CD14-positive monocyte (primary cell): ENCODE measurements around the gene TRHDE. TPM values are rescaled to one million over a fixed set of nuclear protein-coding genes. Genes with fewer than 3 reads are reported as not detected.
"Not testable (repeated sequence)": the region's sequence is repeated elsewhere in the genome, so short reads cannot be mapped to it uniquely, and the experiment has no call there.

ENCODE experiments used
- DNase-seq, 3 donors: peaks; one replicate each; pipeline ENCODE4 v3.0.0-alpha.2; 2011 to 2022
- H2AFZ ChIP-seq: 2 replicates; pipeline ENCODE4 v1.6.0; 2012; ENCODE audit warnings: mild to moderate bottlenecking, low read depth, low read length, inconsistent platforms; ENCODE audit not compliant: insufficient read depth, poor library complexity, severe bottlenecking
- H3K27ac ChIP-seq, 2 donors: 1 replicate in 1 of 2; 2 replicates in 1 of 2; pipeline ENCODE4 v1.5.1; 2012 to 2013; ENCODE audit warnings: low read length in 2 of 2, control low read depth in 1 of 2, inconsistent platforms in 1 of 2, low read depth in 1 of 2, mild to moderate bottlenecking in 1 of 2
- H3K27me3 ChIP-seq, 2 donors: one replicate each; pipeline versions ENCODE4 v1.6.0 to v1.6.1; 2011 to 2013; ENCODE audit warnings: low read length in 2 of 2; ENCODE audit not compliant: control insufficient read depth in 2 of 2, insufficient read depth in 2 of 2
- H3K36me3 ChIP-seq, 2 donors: replicated peaks in 1 of 2; 1 replicate in 1 of 2; 2 replicates in 1 of 2; pipeline versions ENCODE4 v1.5.1 to v1.6.1; 2012 to 2013; ENCODE audit warnings: low read length in 2 of 2, control low read depth in 1 of 2, inconsistent platforms in 1 of 2, mild to moderate bottlenecking in 1 of 2; ENCODE audit not compliant: insufficient read depth in 2 of 2, control insufficient read depth in 1 of 2
- H3K4me1 ChIP-seq, 2 donors: 1 replicate in 1 of 2; 2 replicates in 1 of 2; pipeline versions ENCODE4 v1.5.1 to v1.6.1; 2012 to 2013; ENCODE audit warnings: low read length in 2 of 2, control low read depth in 1 of 2, inconsistent platforms in 1 of 2, mild to moderate bottlenecking in 1 of 2, moderate library complexity in 1 of 2; ENCODE audit not compliant: insufficient read depth in 2 of 2, control insufficient read depth in 1 of 2
- H3K4me2 ChIP-seq: replicated peaks from 2 replicates; pipeline ENCODE3; 2012; ENCODE audit warnings: low read length, moderate library complexity, mild to moderate bottlenecking; ENCODE audit not compliant: poor library complexity, severe bottlenecking; ENCODE audit errors: extremely low read depth
- H3K4me3 ChIP-seq, 3 experiments: fragments of 200-600 bp in 1 of 3; sonication (generic) in 1 of 3; replicated peaks in 1 of 3; 1 replicate in 2 of 3; 2 replicates in 1 of 3; pipeline ENCODE4 v1.5.1; 2011 to 2013; ENCODE audit warnings: low read length in 3 of 3, mild to moderate bottlenecking in 3 of 3, control low read depth in 2 of 3, low read depth in 2 of 3, inconsistent platforms in 1 of 3, moderate library complexity in 1 of 3
- H3K79me2 ChIP-seq: 2 replicates; pipeline ENCODE4 v1.6.0; 2012; ENCODE audit warnings: mild to moderate bottlenecking, control low read depth, inconsistent platforms, low read length, moderate library complexity; ENCODE audit not compliant: insufficient read depth
- H3K9ac ChIP-seq: 2 replicates; pipeline ENCODE4 v1.6.0; 2017; ENCODE audit warnings: low read length, mild to moderate bottlenecking; ENCODE audit not compliant: insufficient read depth, poor library complexity, severe bottlenecking
- H3K9me3 ChIP-seq, 2 donors: replicated peaks in 1 of 2; 1 replicate in 1 of 2; 2 replicates in 1 of 2; pipeline versions ENCODE4 v1.5.1 to v1.6.1; 2012 to 2013; ENCODE audit warnings: low read length in 2 of 2, control low read depth in 1 of 2; ENCODE audit not compliant: control insufficient read depth in 1 of 2, insufficient read depth in 1 of 2
- H4K20me1 ChIP-seq: 2 replicates; pipeline ENCODE4 v1.6.0; 2012; ENCODE audit warnings: mild to moderate bottlenecking, low read length, control low read depth, moderate library complexity; ENCODE audit not compliant: insufficient read depth
- H3K27ac Mint-ChIP-seq, 7 donors: one replicate each; pipeline ENCODE4 v1.8.0; 2020; ENCODE audit warnings: mild to moderate bottlenecking in 7 of 7, mixed read lengths in 7 of 7, moderate library complexity in 6 of 7, inconsistent platforms in 2 of 7
- H3K27me3 Mint-ChIP-seq, 3 donors: one replicate each; pipeline ENCODE4 v1.8.0; 2021 to 2022; ENCODE audit warnings: low read depth in 3 of 3, mild to moderate bottlenecking in 3 of 3, mixed read lengths in 3 of 3, moderate library complexity in 3 of 3, inconsistent platforms in 1 of 3
- H3K36me3 Mint-ChIP-seq, 2 donors: one replicate each; pipeline ENCODE4 v1.8.0; 2020; ENCODE audit warnings: mixed read lengths in 2 of 2, inconsistent platforms in 1 of 2, mild to moderate bottlenecking in 1 of 2
- H3K4me1 Mint-ChIP-seq: one replicate; pipeline ENCODE4 v1.8.0; 2020; ENCODE audit warnings: mild to moderate bottlenecking, mixed read lengths
- H3K4me3 Mint-ChIP-seq, 2 donors: one replicate each; pipeline ENCODE4 v1.8.0; 2020; ENCODE audit warnings: mild to moderate bottlenecking in 2 of 2, mixed read lengths in 2 of 2, moderate library complexity in 1 of 2
- H3K9me3 Mint-ChIP-seq, 7 donors: one replicate each; pipeline ENCODE4 v1.8.0; 2020 to 2022; ENCODE audit warnings: mixed read lengths in 7 of 7, mild to moderate bottlenecking in 6 of 7, moderate library complexity in 6 of 7, inconsistent platforms in 2 of 7
- WGBS: methylation state at CpG from one replicate; pipeline ENCODE4 v1.1.5; 2013; ENCODE audit warnings: missing lambda C conversion rate; ENCODE audit not compliant: insufficient coverage; 5-methylcytosine and 5-hydroxymethylcytosine counted together
- intact Hi-C, 2 donors: fragments of 100-400 bp; cut with micrococcal nuclease; formaldehyde crosslinking; loops; one replicate each; pipeline versions ENCODE4 v1.15.0 to v1.15.1; 2023
- polyA plus RNA-seq, 3 donors: library from polyadenylated mRNA; depleted of rRNA in 1 of 3; unstranded in 2 of 3; stranded (reverse) in 1 of 3; fragments of 300-500 nt in 2 of 3; fragments of >200 nt in 1 of 3; fragmentation: Illumina TruSeq in 2 of 3; gene quantifications; 1 replicate in 2 of 3; 2 replicates in 1 of 3; pipeline ENCODE4 v1.2.3, GENCODE V29; 2012 to 2021
- TF ChIP-seq, protein P1 (sequence below): fragments of 200-600 bp; IDR thresholded peaks from one replicate; pipeline ENCODE4 v1.8.0; 2022; ENCODE audit warnings: antibody characterized with exemption, mild to moderate bottlenecking

TRHDE gene
- polyA plus RNA-seq, 3 donors, result not detected

DNA sequence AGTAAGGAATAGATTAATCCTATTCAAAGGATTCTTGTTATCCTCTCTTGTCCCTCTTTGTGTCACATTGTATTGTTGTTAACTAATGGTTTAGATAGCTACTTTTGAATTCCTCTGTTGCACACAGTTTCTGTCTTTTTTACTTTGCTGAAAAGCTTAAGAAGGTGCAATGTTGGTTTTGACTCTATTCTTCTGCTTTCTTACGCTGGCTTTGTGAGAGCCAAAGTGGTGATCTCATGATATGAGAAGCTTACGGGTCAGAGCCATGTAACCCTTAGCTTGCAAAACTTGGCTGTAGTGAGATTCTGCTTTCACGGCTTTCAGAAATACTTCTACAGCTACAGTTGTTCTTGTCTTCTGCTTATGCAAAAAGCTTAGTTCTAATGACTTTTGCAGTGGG lies 239.7 kb downstream of the TRHDE start:
- no peak for DNase-seq
- intact Hi-C loops, result no loop called here

DNA sequence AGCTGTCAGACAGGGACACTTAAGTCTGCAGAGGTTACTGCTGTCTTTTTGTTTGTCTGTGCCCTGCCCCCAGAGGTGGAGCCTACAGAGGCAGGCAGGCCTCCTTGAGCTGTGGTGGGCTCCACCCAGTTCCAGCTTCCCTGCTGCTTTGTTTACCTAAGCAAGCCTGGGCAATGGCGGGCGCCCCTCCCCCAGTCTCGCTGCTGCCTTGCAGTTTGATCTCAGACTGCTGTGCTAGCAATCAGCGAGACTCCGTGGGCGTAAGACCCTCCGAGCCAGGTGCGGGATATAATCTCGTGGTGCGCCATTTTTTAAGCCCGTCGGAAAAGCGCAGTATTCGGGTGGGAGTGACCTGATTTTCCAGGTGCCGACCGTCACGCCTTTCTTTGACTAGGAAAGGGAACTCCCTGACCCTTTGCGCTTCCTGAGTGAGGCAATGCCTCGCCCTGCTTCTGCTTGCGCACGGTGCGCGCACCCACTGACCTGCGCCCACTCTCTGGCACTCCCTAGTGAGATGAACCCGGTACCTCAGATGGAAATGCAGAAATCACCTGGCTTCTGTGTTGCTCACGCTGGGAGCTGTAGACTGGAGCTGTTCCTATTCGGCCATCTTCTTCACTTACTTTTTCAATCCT lies 248.0 kb downstream of the TRHDE start:
- not testable (repeated sequence) for DNase-seq, H3K36me3 ChIP-seq

More for the DNA sequence above, 239.7 kb downstream of the TRHDE start:
- Histone ChIP-seq H3K4me2 (no peak overlapping the region), H3K4me1 (no peaks in the 10 kb centered on the region), H3K36me3 (no peaks in the 10 kb centered on the region), H3K4me3 (no peak overlapping the region), H3K9ac (no peak overlapping the region), H3K27ac (no peak overlapping the region), H3K27me3 (no peaks in the 10 kb centered on the region), H3K9me3 (peaks cover 0 to 7% of the 10 kb centered on the region in 2 donors), H2AFZ (no peak overlapping the region), H4K20me1 (no peaks in the 10 kb centered on the region), H3K79me2 (no peaks in the 10 kb centered on the region)
- TF ChIP-seq, protein P1, sequence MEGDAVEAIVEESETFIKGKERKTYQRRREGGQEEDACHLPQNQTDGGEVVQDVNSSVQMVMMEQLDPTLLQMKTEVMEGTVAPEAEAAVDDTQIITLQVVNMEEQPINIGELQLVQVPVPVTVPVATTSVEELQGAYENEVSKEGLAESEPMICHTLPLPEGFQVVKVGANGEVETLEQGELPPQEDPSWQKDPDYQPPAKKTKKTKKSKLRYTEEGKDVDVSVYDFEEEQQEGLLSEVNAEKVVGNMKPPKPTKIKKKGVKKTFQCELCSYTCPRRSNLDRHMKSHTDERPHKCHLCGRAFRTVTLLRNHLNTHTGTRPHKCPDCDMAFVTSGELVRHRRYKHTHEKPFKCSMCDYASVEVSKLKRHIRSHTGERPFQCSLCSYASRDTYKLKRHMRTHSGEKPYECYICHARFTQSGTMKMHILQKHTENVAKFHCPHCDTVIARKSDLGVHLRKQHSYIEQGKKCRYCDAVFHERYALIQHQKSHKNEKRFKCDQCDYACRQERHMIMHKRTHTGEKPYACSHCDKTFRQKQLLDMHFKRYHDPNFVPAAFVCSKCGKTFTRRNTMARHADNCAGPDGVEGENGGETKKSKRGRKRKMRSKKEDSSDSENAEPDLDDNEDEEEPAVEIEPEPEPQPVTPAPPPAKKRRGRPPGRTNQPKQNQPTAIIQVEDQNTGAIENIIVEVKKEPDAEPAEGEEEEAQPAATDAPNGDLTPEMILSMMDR, result no peak
- Mint-ChIP-seq H3K9me3 (peaks cover under 1 to 13% (median 3%) of the 10 kb centered on the region in 7 donors), H3K36me3 (no peaks in the 10 kb centered on the region), H3K27me3 (no peaks in the 10 kb centered on the region), H3K4me3 (no peak overlapping the region), H3K4me1 (no peaks in the 10 kb centered on the region), H3K27ac (no peak overlapping the region)
- 92% methylated on average over 2 of the region's 3 CpGs for WGBS

More for the DNA sequence above, 248.0 kb downstream of the TRHDE start:
- H2AFZ ChIP-seq, H3K4me2 ChIP-seq, H3K4me1 ChIP-seq, H3K27ac ChIP-seq, H3K4me3 ChIP-seq, H4K20me1 ChIP-seq, intact Hi-C loops, H3K9me3 ChIP-seq, H3K9ac ChIP-seq, H3K79me2 ChIP-seq, H3K27me3 ChIP-seq, H3K27me3 Mint-ChIP-seq, H3K27ac Mint-ChIP-seq, H3K4me3 Mint-ChIP-seq, H3K36me3 Mint-ChIP-seq, H3K4me1 Mint-ChIP-seq: not testable (repeated sequence)
- WGBS, result 97% methylated on average over 17 of the region's 27 CpGs
- H3K9me3 Mint-ChIP-seq, result peaks cover 3 to 13% (median 9%) of the 10 kb centered on the region in 7 donors
